Mesenchymal stem cell (in vitro differentiated cells and primary cell): ENCODE measurements around the gene VDAC2.
"Not testable (repeated sequence)": the region's sequence is repeated elsewhere in the genome, so short reads cannot be mapped to it uniquely, and the experiment has no call there.

Experiments
- DNase-seq: peaks from one replicate; pipeline ENCODE4 v3.0.0-alpha.2; 2013
- H2AFZ ChIP-seq: one replicate; pipeline ENCODE4 v1.6.1; 2013; ENCODE audit warnings: low read depth, mild to moderate bottlenecking, control low read depth, inconsistent platforms, low read length, moderate library complexity
- H2AK5ac ChIP-seq: 2 replicates; pipeline ENCODE4 v1.6.1; 2013; ENCODE audit warnings: low read length, moderate library complexity, mild to moderate bottlenecking, inconsistent platforms; ENCODE audit not compliant: severe bottlenecking
- H2BK120ac ChIP-seq: one replicate; pipeline ENCODE4 v1.6.1; 2013; ENCODE audit warnings: low read depth, mild to moderate bottlenecking, inconsistent platforms, low read length, moderate library complexity
- H2BK12ac ChIP-seq, 2 experiments: one replicate each; pipeline ENCODE4 v1.6.1; 2013; ENCODE audit warnings: inconsistent platforms in 2 of 2, low read length in 2 of 2, mild to moderate bottlenecking in 2 of 2, moderate library complexity in 2 of 2, control low read depth in 1 of 2
- H2BK15ac ChIP-seq: one replicate; pipeline ENCODE4 v1.6.1; 2013; ENCODE audit warnings: mild to moderate bottlenecking, low read depth, inconsistent platforms; ENCODE audit not compliant: poor library complexity, severe bottlenecking
- H2BK5ac ChIP-seq: 2 replicates; pipeline ENCODE4 v1.6.1; 2013; ENCODE audit warnings: low read depth, mild to moderate bottlenecking, low read length, control low read depth, inconsistent platforms; ENCODE audit not compliant: poor library complexity, severe bottlenecking
- H3K14ac ChIP-seq, 2 experiments: one replicate each; pipeline ENCODE4 v1.6.1; 2013; ENCODE audit warnings: inconsistent platforms in 2 of 2, low read length in 2 of 2, control low read depth in 1 of 2, mild to moderate bottlenecking in 1 of 2, moderate library complexity in 1 of 2
- H3K18ac ChIP-seq, 2 experiments: one replicate each; pipeline ENCODE4 v1.6.1; 2013; ENCODE audit warnings: inconsistent platforms in 2 of 2, low read length in 2 of 2, control low read depth in 1 of 2, low read depth in 1 of 2, mild to moderate bottlenecking in 1 of 2
- H3K23ac ChIP-seq, 2 experiments: one replicate each; pipeline ENCODE4 v1.6.1; 2013; ENCODE audit warnings: inconsistent platforms in 2 of 2, low read length in 2 of 2, mild to moderate bottlenecking in 2 of 2, moderate library complexity in 2 of 2, control low read depth in 1 of 2
- H3K27ac ChIP-seq: 2 replicates; pipeline ENCODE4 v1.5.1; 2013; ENCODE audit warnings: mild to moderate bottlenecking, moderate library complexity, low read length, control low read depth, inconsistent platforms; ENCODE audit not compliant: poor library complexity, severe bottlenecking
- H3K27me3 ChIP-seq, 2 experiments: 2 replicates each; pipeline versions ENCODE4 v1.6.1 to v1.7.0; 2013; ENCODE audit warnings: low read length in 2 of 2, mild to moderate bottlenecking in 2 of 2, moderate library complexity in 2 of 2, control low read depth in 1 of 2, inconsistent platforms in 1 of 2; ENCODE audit not compliant: control insufficient read depth in 1 of 2, insufficient read depth in 1 of 2
- H3K36me3 ChIP-seq, 2 experiments: 2 replicates each; pipeline versions ENCODE4 v1.6.1 to v1.7.0; 2013; ENCODE audit warnings: low read length in 2 of 2, control low read depth in 1 of 2, inconsistent platforms in 1 of 2, low read depth in 1 of 2, mild to moderate bottlenecking in 1 of 2; ENCODE audit not compliant: insufficient read depth in 2 of 2, control insufficient read depth in 1 of 2
- H3K4ac ChIP-seq, 2 experiments: one replicate each; pipeline ENCODE4 v1.6.1; 2013; ENCODE audit warnings: inconsistent platforms in 2 of 2, low read length in 2 of 2, mild to moderate bottlenecking in 2 of 2, moderate library complexity in 2 of 2, control low read depth in 1 of 2, low read depth in 1 of 2
- H3K4me1 ChIP-seq: 2 replicates; pipeline ENCODE4 v1.6.1; 2013; ENCODE audit warnings: low read depth, low read length, control low read depth; ENCODE audit not compliant: control insufficient read depth, insufficient read depth
- H3K4me2 ChIP-seq: 2 replicates; pipeline ENCODE4 v1.6.1; 2013; ENCODE audit warnings: low read length, mild to moderate bottlenecking, inconsistent platforms; ENCODE audit not compliant: poor library complexity, severe bottlenecking
- H3K4me3 ChIP-seq, 2 experiments: 2 replicates each; pipeline versions ENCODE4 v1.5.1 to v1.7.0; 2013; ENCODE audit warnings: low read length in 2 of 2, mild to moderate bottlenecking in 2 of 2, control low read depth in 1 of 2, low read depth in 1 of 2; ENCODE audit not compliant: insufficient read depth in 1 of 2
- H3K79me1 ChIP-seq: replicated peaks from 2 replicates; pipeline ENCODE4 v1.6.1; 2013; ENCODE audit warnings: mild to moderate bottlenecking, control low read depth, low read length, inconsistent platforms; ENCODE audit not compliant: poor library complexity, severe bottlenecking
- H3K9ac ChIP-seq: 2 replicates; pipeline ENCODE4 v1.7.0; 2013; ENCODE audit warnings: mild to moderate bottlenecking, low read length, moderate library complexity
- H3K9me3 ChIP-seq: 2 replicates; pipeline ENCODE4 v1.7.0; 2013; ENCODE audit warnings: mild to moderate bottlenecking, low read length; ENCODE audit not compliant: control insufficient read depth
- H4K8ac ChIP-seq: one replicate; pipeline ENCODE4 v1.6.1; 2013; ENCODE audit warnings: inconsistent platforms, mild to moderate bottlenecking, low read length, moderate library complexity
- H4K91ac ChIP-seq: one replicate; pipeline ENCODE4 v1.6.1; 2013; ENCODE audit warnings: mild to moderate bottlenecking, low read length, inconsistent platforms
- WGBS: methylation state at CpG from one replicate; pipeline ENCODE4 v1.1.7; 2013; ENCODE audit warnings: mixed read lengths; 5-methylcytosine and 5-hydroxymethylcytosine counted together

Gene VDAC2

GRCh38 chr10:75199949-75200348 lies 10.6 kb upstream of the VDAC2 start:
- H3K27me3 ChIP-seq, H3K27ac ChIP-seq, H2AK5ac ChIP-seq, H3K14ac ChIP-seq, H3K9me3 ChIP-seq, H3K4me3 ChIP-seq, H3K79me1 ChIP-seq, H3K4me2 ChIP-seq, H4K8ac ChIP-seq, H3K4ac ChIP-seq, H2BK15ac ChIP-seq, H3K18ac ChIP-seq, H2BK120ac ChIP-seq, DNase-seq, H3K9ac ChIP-seq, H3K4me1 ChIP-seq, H3K36me3 ChIP-seq, H3K23ac ChIP-seq, H2BK5ac ChIP-seq, H4K91ac ChIP-seq, H2AFZ ChIP-seq: not testable (repeated sequence)
- 98% methylated on average over 6 of the region's 6 CpGs for WGBS
- H2BK12ac ChIP-seq = peak overlapping the region in 1 of 2 experiments; percentile 14

DNA sequence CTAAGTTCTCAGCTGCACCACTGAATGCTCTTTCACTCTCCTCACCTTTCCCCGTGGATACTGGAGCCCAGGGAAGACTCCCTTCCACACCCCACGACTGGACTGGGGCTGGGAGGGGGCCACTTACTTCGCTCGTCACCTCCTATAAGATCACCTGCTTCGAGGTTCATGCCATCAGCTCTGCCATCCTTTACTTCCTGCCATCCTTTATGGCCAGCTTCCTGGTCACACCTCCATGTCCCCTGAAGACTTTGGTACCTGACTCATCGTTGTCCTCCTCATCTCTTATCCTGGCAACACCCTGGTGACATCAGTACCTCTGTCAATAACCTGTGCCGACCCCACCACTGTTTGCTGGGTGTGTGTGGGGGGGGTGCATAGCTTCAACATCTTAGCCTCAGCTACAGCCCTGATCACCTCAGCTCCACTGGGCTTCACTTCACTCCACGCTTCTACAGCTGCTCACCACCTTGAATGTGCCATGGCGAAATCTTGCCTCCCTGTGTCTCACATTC lies 8.7 kb upstream of the VDAC2 start:
- WGBS = 87% methylated on average over 9 of the region's 9 CpGs

DNA sequence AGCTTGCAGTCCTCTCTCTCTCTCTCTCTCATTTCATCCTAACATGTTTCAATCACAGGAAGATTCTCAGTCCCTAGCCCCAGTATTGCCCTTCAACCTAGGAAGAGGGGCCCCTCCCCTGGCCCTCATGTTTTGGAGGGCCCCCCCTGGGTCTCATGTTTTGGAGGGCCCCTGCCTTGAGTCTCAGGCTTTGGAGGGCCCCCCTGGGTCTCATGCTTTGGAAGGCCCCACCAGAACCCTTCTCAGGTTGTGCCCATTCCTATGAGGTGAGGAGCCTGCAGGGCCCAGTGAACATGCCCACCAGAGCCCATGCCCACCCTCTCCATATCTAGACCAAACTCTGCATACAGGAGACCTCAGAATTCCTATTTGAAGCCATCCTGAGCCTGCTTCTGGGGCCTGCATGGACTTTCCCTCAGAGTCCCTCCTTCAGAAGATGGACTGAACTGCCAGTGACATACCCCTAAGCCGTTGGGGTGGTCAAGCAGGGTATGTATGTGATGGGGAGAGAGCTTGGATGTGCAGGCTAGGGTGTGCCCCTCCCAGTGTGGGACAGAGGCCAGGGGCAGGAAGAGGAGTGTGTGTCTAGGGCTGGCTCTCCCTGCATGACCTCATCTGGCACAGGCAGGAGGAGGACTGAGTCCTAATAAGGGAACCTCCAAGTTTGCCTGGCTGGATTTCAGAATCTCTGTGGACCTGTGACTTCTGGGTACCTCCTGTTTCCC lies 8.1 kb upstream of the VDAC2 start:
- H3K36me3 ChIP-seq = peaks cover 0 to 2% of the 10 kb centered on the region in 2 experiments
- peak overlapping the region; percentile 82 for H3K9ac ChIP-seq
- peak overlapping the region; percentile 28 for H4K8ac ChIP-seq
- no peaks in the 10 kb centered on the region for H3K27me3 ChIP-seq
- peak; percentile 49 for DNase-seq
- H2AK5ac ChIP-seq = no peak overlapping the region
- H3K18ac ChIP-seq = no peak overlapping the region
- no peak overlapping the region for H2AFZ ChIP-seq
- H3K4me3 ChIP-seq = no peak overlapping the region
- H3K79me1 ChIP-seq = no peaks in the 10 kb centered on the region
- H2BK12ac ChIP-seq = peak overlapping the region in 1 of 2 experiments; percentile 81
- no peaks in the 10 kb centered on the region for H3K9me3 ChIP-seq
- no peak overlapping the region for H3K23ac ChIP-seq
- no peak overlapping the region for H2BK120ac ChIP-seq
- WGBS = 81% methylated on average over 1 of the region's 1 CpG
- H3K27ac ChIP-seq = no peak overlapping the region
- H3K4me2 ChIP-seq = no peak overlapping the region
- no peak overlapping the region for H2BK5ac ChIP-seq
- H4K91ac ChIP-seq = no peak overlapping the region
- H3K4ac ChIP-seq = peak overlapping the region in 1 of 2 experiments; percentile 17
- H3K4me1 ChIP-seq = peaks cover 2% of the 10 kb centered on the region
- H2BK15ac ChIP-seq = peak overlapping the region; percentile 91
- peak overlapping the region in 1 of 2 experiments; percentile 35 for H3K14ac ChIP-seq

More for the DNA sequence above, 8.7 kb upstream of the VDAC2 start:
- no peak for DNase-seq
- Histone ChIP-seq H4K8ac (no peak overlapping the region), H4K91ac (no peak overlapping the region), H3K9ac (no peak overlapping the region), H3K79me1 (no peaks in the 10 kb centered on the region), H2BK120ac (no peak overlapping the region), H3K23ac (no peak overlapping the region), H3K4me1 (peaks cover 2% of the 10 kb centered on the region), H2AFZ (no peak overlapping the region), H3K4me3 (no peak overlapping the region), H2BK12ac (peak overlapping the region; percentile 6 to 54), H3K9me3 (no peaks in the 10 kb centered on the region), H2BK15ac (no peak overlapping the region), H3K36me3 (peaks cover 0 to 2% of the 10 kb centered on the region in 2 experiments), H3K27ac (no peak overlapping the region), H2BK5ac (no peak overlapping the region), H3K27me3 (no peaks in the 10 kb centered on the region), H3K14ac (no peak overlapping the region), H2AK5ac (no peak overlapping the region), H3K4ac (no peak overlapping the region), H3K18ac (peak overlapping the region in 1 of 2 experiments; percentile 7), H3K4me2 (no peak overlapping the region)

GRCh38 chr10:75203046-75203620 lies 7.5 kb upstream of the VDAC2 start:
- H4K8ac ChIP-seq, H3K4me1 ChIP-seq, H3K23ac ChIP-seq, H4K91ac ChIP-seq, H2BK15ac ChIP-seq, H2AFZ ChIP-seq, H2BK5ac ChIP-seq, H2AK5ac ChIP-seq, H3K36me3 ChIP-seq, H3K9me3 ChIP-seq, H3K79me1 ChIP-seq, H3K14ac ChIP-seq, H3K4me2 ChIP-seq, H3K4me3 ChIP-seq, H3K27me3 ChIP-seq, H3K27ac ChIP-seq, DNase-seq, H2BK120ac ChIP-seq: not testable (repeated sequence)
- Histone ChIP-seq H3K4ac (peak overlapping the region in 1 of 2 experiments; percentile 28), H3K18ac (peak overlapping the region in 1 of 2 experiments; percentile 42), H2BK12ac (peak overlapping the region in 1 of 2 experiments; percentile 40), H3K9ac (peak overlapping the region; percentile 82)
- 96% methylated on average over 9 of the region's 11 CpGs for WGBS
